ENCODE data around the gene CCDC87.

GRCh38 chr11:66548774-66549630, 43.9 kb downstream of the CCDC87 start:
- TF ChIP-seq, protein P1, sequence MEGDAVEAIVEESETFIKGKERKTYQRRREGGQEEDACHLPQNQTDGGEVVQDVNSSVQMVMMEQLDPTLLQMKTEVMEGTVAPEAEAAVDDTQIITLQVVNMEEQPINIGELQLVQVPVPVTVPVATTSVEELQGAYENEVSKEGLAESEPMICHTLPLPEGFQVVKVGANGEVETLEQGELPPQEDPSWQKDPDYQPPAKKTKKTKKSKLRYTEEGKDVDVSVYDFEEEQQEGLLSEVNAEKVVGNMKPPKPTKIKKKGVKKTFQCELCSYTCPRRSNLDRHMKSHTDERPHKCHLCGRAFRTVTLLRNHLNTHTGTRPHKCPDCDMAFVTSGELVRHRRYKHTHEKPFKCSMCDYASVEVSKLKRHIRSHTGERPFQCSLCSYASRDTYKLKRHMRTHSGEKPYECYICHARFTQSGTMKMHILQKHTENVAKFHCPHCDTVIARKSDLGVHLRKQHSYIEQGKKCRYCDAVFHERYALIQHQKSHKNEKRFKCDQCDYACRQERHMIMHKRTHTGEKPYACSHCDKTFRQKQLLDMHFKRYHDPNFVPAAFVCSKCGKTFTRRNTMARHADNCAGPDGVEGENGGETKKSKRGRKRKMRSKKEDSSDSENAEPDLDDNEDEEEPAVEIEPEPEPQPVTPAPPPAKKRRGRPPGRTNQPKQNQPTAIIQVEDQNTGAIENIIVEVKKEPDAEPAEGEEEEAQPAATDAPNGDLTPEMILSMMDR (IDR thresholded peaks at IDR 0.05): no peak
- no peak for TF ChIP-seq ZFX (IDR thresholded peaks at IDR 0.05; ENCODE audit: borderline replicate concordance)
